GM23338 (cell line): ENCODE measurements around the gene CNNM4. TPM values are rescaled to one million over a fixed set of nuclear protein-coding genes. Genes with fewer than 3 reads are reported as not detected.

Source experiments
- ATAC-seq: fragments of 200-7000 bp; cut with Tn5 transposase; 3 replicates; pipeline ENCODE4 v1.9.1; 2020
- DNase-seq: peaks from one replicate; pipeline ENCODE4 v3.0.0-alpha.2; 2015; ENCODE audit warnings: low spot score
- H2AFZ ChIP-seq: fragments of 200-600 bp; sonication (generic); 2 replicates; pipeline ENCODE4 v1.8.0; 2016; ENCODE audit warnings: antibody characterized with exemption, mild to moderate bottlenecking, moderate library complexity
- H3F3A ChIP-seq: fragments of 200-600 bp; sonication (generic); replicated peaks from 2 replicates; pipeline ENCODE4 v1.8.0; 2017; ENCODE audit warnings: antibody characterized with exemption, mixed run types, low read depth
- H3K27ac ChIP-seq: fragments of 200-600 bp; sonication (generic); 2 replicates; pipeline ENCODE4 v1.6.1; 2016; ENCODE audit warnings: low read depth
- H3K27me3 ChIP-seq: fragments of 200-600 bp; sonication (generic); 2 replicates; pipeline ENCODE4 v1.8.0; 2016; ENCODE audit warnings: mild to moderate bottlenecking, mixed run types, moderate library complexity; ENCODE audit not compliant: insufficient read depth
- H3K36me3 ChIP-seq: fragments of 200-600 bp; sonication (generic); 2 replicates; pipeline ENCODE4 v1.8.0; 2016; ENCODE audit warnings: mild to moderate bottlenecking; ENCODE audit not compliant: insufficient read depth
- H3K4me1 ChIP-seq: fragments of 200-600 bp; sonication (generic); 2 replicates; pipeline ENCODE4 v1.8.0; 2016; ENCODE audit warnings: mild to moderate bottlenecking, moderate library complexity; ENCODE audit not compliant: insufficient read depth
- H3K4me2 ChIP-seq: fragments of 200-600 bp; sonication (generic); 2 replicates; pipeline ENCODE4 v1.7.1; 2017; ENCODE audit warnings: mixed run types
- H3K4me3 ChIP-seq: fragments of 200-600 bp; sonication (generic); 2 replicates; pipeline ENCODE4 v1.6.1; 2016; ENCODE audit warnings: mixed run types
- H3K79me2 ChIP-seq: fragments of 200-600 bp; sonication (generic); replicated peaks from 2 replicates; pipeline ENCODE4 v1.8.0; 2017; ENCODE audit warnings: mild to moderate bottlenecking; ENCODE audit not compliant: insufficient read depth
- H3K9me2 ChIP-seq: fragments of 200-600 bp; sonication (generic); 2 replicates; pipeline ENCODE4 v1.8.0; 2017; ENCODE audit not compliant: insufficient read depth
- H4K20me1 ChIP-seq: fragments of 200-600 bp; sonication (generic); replicated peaks from 2 replicates; pipeline ENCODE4 v1.8.0; 2017; ENCODE audit warnings: mild to moderate bottlenecking; ENCODE audit not compliant: insufficient read depth
- H3K27ac Mint-ChIP-seq: 2 replicates; pipeline ENCODE4 v1.8.0; 2020; ENCODE audit warnings: inconsistent platforms, mild to moderate bottlenecking, moderate library complexity, mixed read lengths
- H3K27me3 Mint-ChIP-seq: 3 replicates; pipeline ENCODE4 v1.8.0; 2022; ENCODE audit warnings: low read depth, mild to moderate bottlenecking, moderate library complexity, mixed read lengths, inconsistent platforms; ENCODE audit not compliant: insufficient read depth, poor library complexity
- H3K36me3 Mint-ChIP-seq: 3 replicates; pipeline ENCODE4 v1.8.0; 2021; ENCODE audit warnings: low read depth, mild to moderate bottlenecking, inconsistent platforms, moderate library complexity, mixed read lengths
- H3K4me1 Mint-ChIP-seq: 3 replicates; pipeline ENCODE4 v1.8.0; 2020; ENCODE audit warnings: mild to moderate bottlenecking, inconsistent platforms, mixed read lengths
- H3K4me3 Mint-ChIP-seq: 3 replicates; pipeline ENCODE4 v1.8.0; 2021; ENCODE audit warnings: moderate library complexity, mild to moderate bottlenecking, inconsistent platforms, mixed read lengths
- H3K9me3 Mint-ChIP-seq: 3 replicates; pipeline ENCODE4 v1.8.0; 2020; ENCODE audit warnings: moderate library complexity, mild to moderate bottlenecking, inconsistent platforms, mixed read lengths
- CREB1 ChIP-seq: fragments of 250-450 bp; sonication (Bioruptor Pico); IDR thresholded peaks from 2 replicates; pipeline ENCODE4 v1.5.0; 2020; ENCODE audit warnings: low read depth, mild to moderate bottlenecking, moderate library complexity
- EZH2 ChIP-seq: fragments of 200-600 bp; sonication (generic); IDR thresholded peaks from one replicate; pipeline ENCODE4 v1.8.0; 2017; ENCODE audit warnings: antibody characterized with exemption, mild to moderate bottlenecking, low read depth; ENCODE audit not compliant: unreplicated experiment
- EZH2phosphoT487 ChIP-seq: fragments of 200-600 bp; sonication (generic); IDR thresholded peaks from one replicate; pipeline ENCODE4 v1.8.1; 2018; ENCODE audit warnings: antibody characterized with exemption; ENCODE audit not compliant: unreplicated experiment
- JUNB ChIP-seq: IDR thresholded peaks from one replicate; pipeline ENCODE4 v1.6.1; 2016; ENCODE audit warnings: antibody characterized with exemption; ENCODE audit not compliant: unreplicated experiment
- NANOG ChIP-seq: IDR thresholded peaks from 2 replicates; pipeline ENCODE4 v1.6.1; 2016; ENCODE audit warnings: antibody characterized with exemption, borderline replicate concordance
- POLR2AphosphoS5 ChIP-seq: IDR thresholded peaks from 2 replicates; pipeline ENCODE4 v1.6.1; 2016; ENCODE audit warnings: antibody characterized with exemption, low read depth
- STAT1 ChIP-seq: IDR thresholded peaks from one replicate; pipeline ENCODE4 v1.6.1; 2016; ENCODE audit warnings: antibody characterized with exemption; ENCODE audit not compliant: unreplicated experiment
- ZNF114 ChIP-seq: fragments of 250-450 bp; sonication (Bioruptor Pico); IDR thresholded peaks from 2 replicates; pipeline ENCODE4 v1.5.0; 2020; ENCODE audit warnings: mild to moderate bottlenecking, moderate library complexity
- ZNF331 ChIP-seq: fragments of 250-450 bp; sonication (Bioruptor Pico); IDR thresholded peaks from 2 replicates; pipeline ENCODE4 v1.5.0; 2020; ENCODE audit warnings: low read depth, mild to moderate bottlenecking, moderate library complexity
- polyA plus RNA-seq: library from polyadenylated mRNA; unstranded; fragments of >200 nt; fragmentation: Nextera tagmentation; extraction: Ambion mirVana; gene quantifications from 2 replicates; pipeline ENCODE4 v1.2.1, GENCODE V29; 2016
- total RNA-seq: library from RNA; depleted of rRNA; stranded (reverse); fragments of >200 nt; shearing (Covaris generic); gene quantifications from 2 replicates; pipeline ENCODE4 v1.2.3, GENCODE V29; 2014
- TF ChIP-seq, protein P1 (sequence below): fragments of 250-450 bp; sonication (Bioruptor Pico); IDR thresholded peaks from 2 replicates; pipeline ENCODE4 v1.5.0; 2020; ENCODE audit warnings: mild to moderate bottlenecking, moderate library complexity
- TF ChIP-seq, protein P2 (sequence below): IDR thresholded peaks from one replicate; pipeline ENCODE4 v1.6.1; 2018; ENCODE audit warnings: antibody characterized with exemption; ENCODE audit not compliant: unreplicated experiment
- TF ChIP-seq, protein P3 (sequence below): IDR thresholded peaks from 2 replicates; pipeline ENCODE4 v1.6.1; 2016; ENCODE audit warnings: antibody characterized with exemption
- TF ChIP-seq, protein P4 (sequence below), 2 experiments: fragments of 200-600 bp in 1 of 2; sonication (generic) in 1 of 2; conservative IDR thresholded peaks; 2 replicates each; pipeline versions ENCODE4 v1.5.1 to v1.6.1; 2016 to 2017; ENCODE audit warnings: antibody characterized with exemption in 2 of 2, low read depth in 2 of 2, mild to moderate bottlenecking in 2 of 2, moderate library complexity in 1 of 2

Gene CNNM4
- total and polyA plus RNA-seq, 2 experiments from 2014 or later = 2.9 to 12.9 TPM

DNA sequence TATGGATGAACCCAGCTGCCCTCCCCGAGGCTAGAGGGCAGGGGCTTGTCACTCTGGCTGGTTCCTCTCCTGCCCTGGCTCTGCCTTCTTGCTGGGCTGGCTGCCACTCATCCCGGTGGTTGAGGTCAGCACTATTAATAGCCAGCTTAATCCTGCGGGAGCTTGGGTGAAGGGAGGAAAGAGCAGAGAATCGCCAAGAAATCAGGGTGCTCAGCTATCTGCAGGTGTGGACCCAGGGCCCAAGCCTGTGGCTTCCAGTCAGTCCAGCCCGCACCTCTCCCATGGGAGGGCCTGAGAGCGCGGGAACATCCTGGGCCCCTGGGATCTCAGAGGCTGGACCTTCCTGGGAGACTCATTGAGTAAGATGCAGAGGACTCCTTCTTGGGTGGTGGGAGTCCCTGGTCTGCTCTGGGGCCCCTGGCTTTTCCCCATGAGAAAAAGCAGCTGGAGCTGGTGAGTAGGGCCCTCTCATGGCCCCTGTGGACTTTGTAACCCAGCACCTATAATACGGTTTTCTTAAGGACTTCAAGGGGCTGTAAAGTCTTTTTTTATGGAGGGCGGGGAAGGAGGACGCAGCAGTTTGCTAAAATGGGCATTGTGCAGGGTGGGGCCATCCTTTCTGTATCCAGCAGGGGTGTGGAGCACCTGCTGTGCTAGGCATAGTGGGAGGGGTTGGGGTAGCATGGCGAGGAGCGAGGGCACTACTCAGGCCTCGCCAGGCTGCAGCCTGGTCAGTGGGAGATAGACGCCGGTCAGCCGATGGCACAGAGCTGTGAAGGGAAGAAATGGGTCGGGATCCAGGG is 27.9 kb downstream of the CNNM4 start:
- Histone ChIP-seq H3K79me2 (no peaks in the 10 kb centered on the region), H3K36me3 (no peaks in the 10 kb centered on the region), H3K27me3 (no peaks in the 10 kb centered on the region), H3K27ac (no peak overlapping the region), H4K20me1 (no peaks in the 10 kb centered on the region; the same call in 1 of the 2 replicates), H3K9me2 (no peaks in the 10 kb centered on the region), H3K4me2 (no peak overlapping the region), H2AFZ (no peak overlapping the region), H3K4me1 (no peaks in the 10 kb centered on the region), H3F3A (no peaks in the 10 kb centered on the region), H3K4me3 (no peak overlapping the region)
- Mint-ChIP-seq H3K27ac (no peak overlapping the region; the same call in 1 of the 2 replicates), H3K4me3 (no peak overlapping the region), H3K27me3 (peaks cover 9% of the 10 kb centered on the region), H3K36me3 (no peaks in the 10 kb centered on the region), H3K4me1 (peaks cover 5% of the 10 kb centered on the region; the same call in 2 of the 3 replicates), H3K9me3 (no peaks in the 10 kb centered on the region)
- DNase-seq (no peak), ATAC-seq (peak; percentile 52)
- TF ChIP-seq ZNF331 = no peak
- TF ChIP-seq NANOG = no peak
- no peak for TF ChIP-seq EZH2phosphoT487
- no peak for TF ChIP-seq CREB1 (CRISPR knock-in tag)
- TF ChIP-seq JUNB = no peak
- TF ChIP-seq POLR2AphosphoS5 = no peak
- no peak for TF ChIP-seq STAT1
- TF ChIP-seq, protein P1, sequence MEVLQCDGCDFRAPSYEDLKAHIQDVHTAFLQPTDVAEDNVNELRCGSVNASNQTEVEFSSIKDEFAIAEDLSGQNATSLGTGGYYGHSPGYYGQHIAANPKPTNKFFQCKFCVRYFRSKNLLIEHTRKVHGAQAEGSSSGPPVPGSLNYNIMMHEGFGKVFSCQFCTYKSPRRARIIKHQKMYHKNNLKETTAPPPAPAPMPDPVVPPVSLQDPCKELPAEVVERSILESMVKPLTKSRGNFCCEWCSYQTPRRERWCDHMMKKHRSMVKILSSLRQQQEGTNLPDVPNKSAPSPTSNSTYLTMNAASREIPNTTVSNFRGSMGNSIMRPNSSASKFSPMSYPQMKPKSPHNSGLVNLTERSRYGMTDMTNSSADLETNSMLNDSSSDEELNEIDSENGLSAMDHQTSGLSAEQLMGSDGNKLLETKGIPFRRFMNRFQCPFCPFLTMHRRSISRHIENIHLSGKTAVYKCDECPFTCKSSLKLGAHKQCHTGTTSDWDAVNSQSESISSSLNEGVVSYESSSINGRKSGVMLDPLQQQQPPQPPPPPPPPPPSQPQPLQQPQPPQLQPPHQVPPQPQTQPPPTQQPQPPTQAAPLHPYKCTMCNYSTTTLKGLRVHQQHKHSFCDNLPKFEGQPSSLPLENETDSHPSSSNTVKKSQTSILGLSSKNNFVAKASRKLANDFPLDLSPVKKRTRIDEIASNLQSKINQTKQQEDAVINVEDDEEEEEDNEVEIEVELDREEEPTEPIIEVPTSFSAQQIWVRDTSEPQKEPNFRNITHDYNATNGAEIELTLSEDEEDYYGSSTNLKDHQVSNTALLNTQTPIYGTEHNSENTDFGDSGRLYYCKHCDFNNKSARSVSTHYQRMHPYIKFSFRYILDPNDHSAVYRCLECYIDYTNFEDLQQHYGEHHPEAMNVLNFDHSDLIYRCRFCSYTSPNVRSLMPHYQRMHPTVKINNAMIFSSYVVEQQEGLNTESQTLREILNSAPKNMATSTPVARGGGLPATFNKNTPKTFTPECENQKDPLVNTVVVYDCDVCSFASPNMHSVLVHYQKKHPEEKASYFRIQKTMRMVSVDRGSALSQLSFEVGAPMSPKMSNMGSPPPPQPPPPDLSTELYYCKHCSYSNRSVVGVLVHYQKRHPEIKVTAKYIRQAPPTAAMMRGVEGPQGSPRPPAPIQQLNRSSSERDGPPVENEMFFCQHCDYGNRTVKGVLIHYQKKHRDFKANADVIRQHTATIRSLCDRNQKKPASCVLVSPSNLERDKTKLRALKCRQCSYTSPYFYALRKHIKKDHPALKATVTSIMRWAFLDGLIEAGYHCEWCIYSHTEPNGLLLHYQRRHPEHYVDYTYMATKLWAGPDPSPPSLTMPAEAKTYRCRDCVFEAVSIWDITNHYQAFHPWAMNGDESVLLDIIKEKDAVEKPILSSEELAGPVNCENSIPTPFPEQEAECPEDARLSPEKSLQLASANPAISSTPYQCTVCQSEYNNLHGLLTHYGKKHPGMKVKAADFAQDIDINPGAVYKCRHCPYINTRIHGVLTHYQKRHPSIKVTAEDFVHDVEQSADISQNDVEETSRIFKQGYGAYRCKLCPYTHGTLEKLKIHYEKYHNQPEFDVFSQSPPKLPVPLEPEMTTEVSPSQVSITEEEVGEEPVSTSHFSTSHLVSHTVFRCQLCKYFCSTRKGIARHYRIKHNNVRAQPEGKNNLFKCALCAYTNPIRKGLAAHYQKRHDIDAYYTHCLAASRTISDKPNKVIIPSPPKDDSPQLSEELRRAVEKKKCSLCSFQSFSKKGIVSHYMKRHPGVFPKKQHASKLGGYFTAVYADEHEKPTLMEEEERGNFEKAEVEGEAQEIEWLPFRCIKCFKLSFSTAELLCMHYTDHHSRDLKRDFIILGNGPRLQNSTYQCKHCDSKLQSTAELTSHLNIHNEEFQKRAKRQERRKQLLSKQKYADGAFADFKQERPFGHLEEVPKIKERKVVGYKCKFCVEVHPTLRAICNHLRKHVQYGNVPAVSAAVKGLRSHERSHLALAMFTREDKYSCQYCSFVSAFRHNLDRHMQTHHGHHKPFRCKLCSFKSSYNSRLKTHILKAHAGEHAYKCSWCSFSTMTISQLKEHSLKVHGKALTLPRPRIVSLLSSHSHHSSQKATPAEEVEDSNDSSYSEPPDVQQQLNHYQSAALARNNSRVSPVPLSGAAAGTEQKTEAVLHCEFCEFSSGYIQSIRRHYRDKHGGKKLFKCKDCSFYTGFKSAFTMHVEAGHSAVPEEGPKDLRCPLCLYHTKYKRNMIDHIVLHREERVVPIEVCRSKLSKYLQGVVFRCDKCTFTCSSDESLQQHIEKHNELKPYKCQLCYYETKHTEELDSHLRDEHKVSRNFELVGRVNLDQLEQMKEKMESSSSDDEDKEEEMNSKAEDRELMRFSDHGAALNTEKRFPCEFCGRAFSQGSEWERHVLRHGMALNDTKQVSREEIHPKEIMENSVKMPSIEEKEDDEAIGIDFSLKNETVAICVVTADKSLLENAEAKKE = no peak
- no peak for TF ChIP-seq ZNF114
- TF ChIP-seq, protein P2, sequence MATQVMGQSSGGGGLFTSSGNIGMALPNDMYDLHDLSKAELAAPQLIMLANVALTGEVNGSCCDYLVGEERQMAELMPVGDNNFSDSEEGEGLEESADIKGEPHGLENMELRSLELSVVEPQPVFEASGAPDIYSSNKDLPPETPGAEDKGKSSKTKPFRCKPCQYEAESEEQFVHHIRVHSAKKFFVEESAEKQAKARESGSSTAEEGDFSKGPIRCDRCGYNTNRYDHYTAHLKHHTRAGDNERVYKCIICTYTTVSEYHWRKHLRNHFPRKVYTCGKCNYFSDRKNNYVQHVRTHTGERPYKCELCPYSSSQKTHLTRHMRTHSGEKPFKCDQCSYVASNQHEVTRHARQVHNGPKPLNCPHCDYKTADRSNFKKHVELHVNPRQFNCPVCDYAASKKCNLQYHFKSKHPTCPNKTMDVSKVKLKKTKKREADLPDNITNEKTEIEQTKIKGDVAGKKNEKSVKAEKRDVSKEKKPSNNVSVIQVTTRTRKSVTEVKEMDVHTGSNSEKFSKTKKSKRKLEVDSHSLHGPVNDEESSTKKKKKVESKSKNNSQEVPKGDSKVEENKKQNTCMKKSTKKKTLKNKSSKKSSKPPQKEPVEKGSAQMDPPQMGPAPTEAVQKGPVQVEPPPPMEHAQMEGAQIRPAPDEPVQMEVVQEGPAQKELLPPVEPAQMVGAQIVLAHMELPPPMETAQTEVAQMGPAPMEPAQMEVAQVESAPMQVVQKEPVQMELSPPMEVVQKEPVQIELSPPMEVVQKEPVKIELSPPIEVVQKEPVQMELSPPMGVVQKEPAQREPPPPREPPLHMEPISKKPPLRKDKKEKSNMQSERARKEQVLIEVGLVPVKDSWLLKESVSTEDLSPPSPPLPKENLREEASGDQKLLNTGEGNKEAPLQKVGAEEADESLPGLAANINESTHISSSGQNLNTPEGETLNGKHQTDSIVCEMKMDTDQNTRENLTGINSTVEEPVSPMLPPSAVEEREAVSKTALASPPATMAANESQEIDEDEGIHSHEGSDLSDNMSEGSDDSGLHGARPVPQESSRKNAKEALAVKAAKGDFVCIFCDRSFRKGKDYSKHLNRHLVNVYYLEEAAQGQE = no peak
- TF ChIP-seq, protein P3, sequence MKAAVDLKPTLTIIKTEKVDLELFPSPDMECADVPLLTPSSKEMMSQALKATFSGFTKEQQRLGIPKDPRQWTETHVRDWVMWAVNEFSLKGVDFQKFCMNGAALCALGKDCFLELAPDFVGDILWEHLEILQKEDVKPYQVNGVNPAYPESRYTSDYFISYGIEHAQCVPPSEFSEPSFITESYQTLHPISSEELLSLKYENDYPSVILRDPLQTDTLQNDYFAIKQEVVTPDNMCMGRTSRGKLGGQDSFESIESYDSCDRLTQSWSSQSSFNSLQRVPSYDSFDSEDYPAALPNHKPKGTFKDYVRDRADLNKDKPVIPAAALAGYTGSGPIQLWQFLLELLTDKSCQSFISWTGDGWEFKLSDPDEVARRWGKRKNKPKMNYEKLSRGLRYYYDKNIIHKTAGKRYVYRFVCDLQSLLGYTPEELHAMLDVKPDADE = no peak
- TF ChIP-seq, protein P4, sequence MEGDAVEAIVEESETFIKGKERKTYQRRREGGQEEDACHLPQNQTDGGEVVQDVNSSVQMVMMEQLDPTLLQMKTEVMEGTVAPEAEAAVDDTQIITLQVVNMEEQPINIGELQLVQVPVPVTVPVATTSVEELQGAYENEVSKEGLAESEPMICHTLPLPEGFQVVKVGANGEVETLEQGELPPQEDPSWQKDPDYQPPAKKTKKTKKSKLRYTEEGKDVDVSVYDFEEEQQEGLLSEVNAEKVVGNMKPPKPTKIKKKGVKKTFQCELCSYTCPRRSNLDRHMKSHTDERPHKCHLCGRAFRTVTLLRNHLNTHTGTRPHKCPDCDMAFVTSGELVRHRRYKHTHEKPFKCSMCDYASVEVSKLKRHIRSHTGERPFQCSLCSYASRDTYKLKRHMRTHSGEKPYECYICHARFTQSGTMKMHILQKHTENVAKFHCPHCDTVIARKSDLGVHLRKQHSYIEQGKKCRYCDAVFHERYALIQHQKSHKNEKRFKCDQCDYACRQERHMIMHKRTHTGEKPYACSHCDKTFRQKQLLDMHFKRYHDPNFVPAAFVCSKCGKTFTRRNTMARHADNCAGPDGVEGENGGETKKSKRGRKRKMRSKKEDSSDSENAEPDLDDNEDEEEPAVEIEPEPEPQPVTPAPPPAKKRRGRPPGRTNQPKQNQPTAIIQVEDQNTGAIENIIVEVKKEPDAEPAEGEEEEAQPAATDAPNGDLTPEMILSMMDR (conservative IDR thresholded peaks at IDR 0.05; ENCODE audit: low read depth in 2 of 2) = no peak
- TF ChIP-seq EZH2 = no peak
